Memory B cell (primary cell): ENCODE measurements around the gene SAP30.

Experiments used
- ATAC-seq: fragments of 150-1000 bp; cut with Tn5 transposase; 2 replicates; pipeline ENCODE4 v1.10.0; 2021; ENCODE audit warnings: low read depth, mild to moderate bottlenecking, moderate library complexity
- DNase-seq, 2 donors: peaks; one replicate each; pipeline ENCODE4 v3.0.0; 2022; ENCODE audit warnings: low spot score in 2 of 2
- H3K27ac Mint-ChIP-seq: one replicate; pipeline ENCODE4 v1.8.0; 2022; ENCODE audit warnings: mild to moderate bottlenecking, moderate library complexity, mixed read lengths
- H3K27me3 Mint-ChIP-seq: one replicate; pipeline ENCODE4 v1.8.0; 2022; ENCODE audit warnings: mixed read lengths
- H3K36me3 Mint-ChIP-seq: one replicate; pipeline ENCODE4 v1.8.0; 2022; ENCODE audit warnings: mild to moderate bottlenecking, mixed read lengths
- H3K4me1 Mint-ChIP-seq: one replicate; pipeline ENCODE4 v1.8.0; 2022; ENCODE audit warnings: mixed read lengths
- H3K4me3 Mint-ChIP-seq: one replicate; pipeline ENCODE4 v1.8.0; 2022; ENCODE audit warnings: mild to moderate bottlenecking, moderate library complexity, mixed read lengths
- H3K9me3 Mint-ChIP-seq: one replicate; pipeline ENCODE4 v1.8.0; 2022; ENCODE audit warnings: mixed read lengths

SAP30 gene

GRCh38 chr4:173345648-173346047, 25.1 kb upstream of the SAP30 start:
- no peak overlapping the region for H3K4me3 Mint-ChIP-seq
- no peaks in the 10 kb centered on the region for H3K9me3 Mint-ChIP-seq
- peaks cover 5% of the 10 kb centered on the region for H3K4me1 Mint-ChIP-seq
- DNase-seq (no peak), ATAC-seq (peak; percentile 39)
- H3K36me3 Mint-ChIP-seq, result no peaks in the 10 kb centered on the region
- H3K27ac Mint-ChIP-seq, result no peak overlapping the region
- H3K27me3 Mint-ChIP-seq, result no peaks in the 10 kb centered on the region

GRCh38 chr4:173346074-173346473, 24.7 kb upstream of the SAP30 start:
- no peak overlapping the region for H3K4me3 Mint-ChIP-seq
- H3K9me3 Mint-ChIP-seq, result no peaks in the 10 kb centered on the region
- no peaks in the 10 kb centered on the region for H3K27me3 Mint-ChIP-seq
- ATAC-seq, result no peak
- peaks cover 5% of the 10 kb centered on the region for H3K4me1 Mint-ChIP-seq
- no peak for DNase-seq
- no peak overlapping the region for H3K27ac Mint-ChIP-seq
- H3K36me3 Mint-ChIP-seq, result no peaks in the 10 kb centered on the region

- DNase-seq, result no peak
- no peaks in the 10 kb centered on the region for H3K9me3 Mint-ChIP-seq
- H3K27ac Mint-ChIP-seq, result no peak overlapping the region
- no peaks in the 10 kb centered on the region for H3K36me3 Mint-ChIP-seq
- peaks cover 5% of the 10 kb centered on the region for H3K4me1 Mint-ChIP-seq
- no peaks in the 10 kb centered on the region for H3K27me3 Mint-ChIP-seq
- no peak overlapping the region for H3K4me3 Mint-ChIP-seq
- no peak for ATAC-seq
Measured at GRCh38 chr4:173347467-173347866, 23.3 kb upstream of the SAP30 start.

GRCh38 chr4:173357939-173358338, 12.8 kb upstream of the SAP30 start:
- Mint-ChIP-seq H3K36me3 (no peaks in the 10 kb centered on the region), H3K4me3 (no peak overlapping the region), H3K27me3 (no peaks in the 10 kb centered on the region), H3K9me3 (no peaks in the 10 kb centered on the region), H3K4me1 (no peaks in the 10 kb centered on the region), H3K27ac (no peak overlapping the region)
- DNase-seq, result no peak
- ATAC-seq, result no peak

GRCh38 chr4:173360587-173361221, 10.1 kb upstream of the SAP30 start:
- H3K36me3 Mint-ChIP-seq, result no peaks in the 10 kb centered on the region
- H3K27me3 Mint-ChIP-seq, result no peaks in the 10 kb centered on the region
- H3K27ac Mint-ChIP-seq, result no peak overlapping the region
- H3K9me3 Mint-ChIP-seq, result no peaks in the 10 kb centered on the region
- no peak for ATAC-seq
- no peaks in the 10 kb centered on the region for H3K4me1 Mint-ChIP-seq
- no peak for DNase-seq
- no peak overlapping the region for H3K4me3 Mint-ChIP-seq

- H3K27ac Mint-ChIP-seq, result no peak overlapping the region
- no peaks in the 10 kb centered on the region for H3K36me3 Mint-ChIP-seq
- H3K27me3 Mint-ChIP-seq, result no peaks in the 10 kb centered on the region
- H3K4me3 Mint-ChIP-seq, result no peak overlapping the region
- H3K9me3 Mint-ChIP-seq, result no peaks in the 10 kb centered on the region
- no peaks in the 10 kb centered on the region for H3K4me1 Mint-ChIP-seq
- ATAC-seq, result no peak
- DNase-seq, result no peak
Measured at GRCh38 chr4:173362666-173363065, 8.1 kb upstream of the SAP30 start.

GRCh38 chr4:173365359-173365996, 5.3 kb upstream of the SAP30 start:
- H3K4me1 Mint-ChIP-seq, result peaks cover 3% of the 10 kb centered on the region
- DNase-seq (no peak), ATAC-seq (no peak)
- no peaks in the 10 kb centered on the region for H3K27me3 Mint-ChIP-seq
- no peaks in the 10 kb centered on the region for H3K9me3 Mint-ChIP-seq
- no peaks in the 10 kb centered on the region for H3K36me3 Mint-ChIP-seq
- no peak overlapping the region for H3K4me3 Mint-ChIP-seq
- no peak overlapping the region for H3K27ac Mint-ChIP-seq

GRCh38 chr4:173367285-173367684, 3.5 kb upstream of the SAP30 start:
- Mint-ChIP-seq H3K36me3 (no peaks in the 10 kb centered on the region), H3K4me1 (peaks cover 10% of the 10 kb centered on the region), H3K9me3 (no peaks in the 10 kb centered on the region), H3K4me3 (no peak overlapping the region), H3K27ac (no peak overlapping the region), H3K27me3 (no peaks in the 10 kb centered on the region)
- DNase-seq (no peak), ATAC-seq (no peak)

GRCh38 chr4:173367946-173368345, 2.8 kb upstream of the SAP30 start:
- H3K36me3 Mint-ChIP-seq, result no peaks in the 10 kb centered on the region
- H3K27me3 Mint-ChIP-seq, result no peaks in the 10 kb centered on the region
- H3K9me3 Mint-ChIP-seq, result no peaks in the 10 kb centered on the region
- H3K27ac Mint-ChIP-seq, result no peak overlapping the region
- ATAC-seq, result no peak
- no peak overlapping the region for H3K4me3 Mint-ChIP-seq
- DNase-seq, result no peak
- peaks cover 10% of the 10 kb centered on the region for H3K4me1 Mint-ChIP-seq

GRCh38 chr4:173370130-173370476, 651 bp upstream of the SAP30 start:
- H3K9me3 Mint-ChIP-seq, result no peaks in the 10 kb centered on the region
- DNase-seq (no peak), ATAC-seq (peak; percentile 32)
- H3K27ac Mint-ChIP-seq, result peak overlapping the region; percentile 95
- no peaks in the 10 kb centered on the region for H3K27me3 Mint-ChIP-seq
- peaks cover 10% of the 10 kb centered on the region for H3K4me1 Mint-ChIP-seq
- H3K36me3 Mint-ChIP-seq, result no peaks in the 10 kb centered on the region
- peak overlapping the region; percentile 99 for H3K4me3 Mint-ChIP-seq

GRCh38 chr4:173371292-173372192, 788 bp downstream of the SAP30 start:
- Mint-ChIP-seq H3K27ac (peak overlapping the region; percentile 95), H3K9me3 (no peaks in the 10 kb centered on the region), H3K36me3 (no peaks in the 10 kb centered on the region), H3K27me3 (no peaks in the 10 kb centered on the region), H3K4me1 (peaks cover 10% of the 10 kb centered on the region), H3K4me3 (peak overlapping the region; percentile 91)
- ATAC-seq, result peak; percentile 2
- DNase-seq, result peak; percentile 26 to 51

- Mint-ChIP-seq H3K4me1 (peaks cover 6% of the 10 kb centered on the region), H3K36me3 (no peaks in the 10 kb centered on the region), H3K27ac (no peak overlapping the region), H3K9me3 (no peaks in the 10 kb centered on the region), H3K4me3 (no peak overlapping the region), H3K27me3 (no peaks in the 10 kb centered on the region)
- ATAC-seq (no peak), DNase-seq (no peak)
Measured at GRCh38 chr4:173374588-173374987, 3.8 kb downstream of the SAP30 start.

GRCh38 chr4:173379929-173380328, 9.2 kb downstream of the SAP30 start:
- DNase-seq (no peak), ATAC-seq (no peak)
- Mint-ChIP-seq H3K27me3 (no peaks in the 10 kb centered on the region), H3K4me1 (no peaks in the 10 kb centered on the region), H3K9me3 (no peaks in the 10 kb centered on the region), H3K27ac (no peak overlapping the region), H3K36me3 (no peaks in the 10 kb centered on the region), H3K4me3 (no peak overlapping the region)

- Mint-ChIP-seq H3K4me3 (no peak overlapping the region), H3K27me3 (no peaks in the 10 kb centered on the region), H3K27ac (no peak overlapping the region), H3K36me3 (no peaks in the 10 kb centered on the region), H3K9me3 (no peaks in the 10 kb centered on the region), H3K4me1 (no peaks in the 10 kb centered on the region)
- ATAC-seq (no peak), DNase-seq (no peak)
Measured at GRCh38 chr4:173380987-173381386, 10.2 kb downstream of the SAP30 start.
